Glutamatergic neuron (in vitro differentiated cells): ENCODE results near the gene STK24. TPM values are rescaled to one million over a fixed set of nuclear protein-coding genes. Genes with fewer than 3 reads are reported as not detected.

Experiments used
- DNase-seq: peaks from one replicate; pipeline ENCODE4 v3.0.0; 2022
- H3K27ac Mint-ChIP-seq: one replicate; pipeline ENCODE4 v1.8.0; 2020; ENCODE audit warnings: mild to moderate bottlenecking, mixed read lengths, inconsistent platforms; ENCODE audit not compliant: unreplicated experiment
- H3K27me3 Mint-ChIP-seq: one replicate; pipeline ENCODE4 v1.8.0; 2020; ENCODE audit warnings: mild to moderate bottlenecking, moderate library complexity, mixed read lengths, inconsistent platforms; ENCODE audit not compliant: unreplicated experiment
- H3K36me3 Mint-ChIP-seq: one replicate; pipeline ENCODE4 v1.8.0; 2020; ENCODE audit warnings: mild to moderate bottlenecking, mixed read lengths, inconsistent platforms; ENCODE audit not compliant: unreplicated experiment
- H3K4me1 Mint-ChIP-seq: one replicate; pipeline ENCODE4 v1.8.0; 2020; ENCODE audit warnings: mild to moderate bottlenecking, low read depth, mixed read lengths, inconsistent platforms; ENCODE audit not compliant: unreplicated experiment
- H3K4me3 Mint-ChIP-seq: one replicate; pipeline ENCODE4 v1.8.0; 2020; ENCODE audit warnings: mild to moderate bottlenecking, mixed read lengths, inconsistent platforms; ENCODE audit not compliant: unreplicated experiment
- H3K9me3 Mint-ChIP-seq: one replicate; pipeline ENCODE4 v1.8.0; 2020; ENCODE audit warnings: mild to moderate bottlenecking, moderate library complexity, mixed read lengths, inconsistent platforms; ENCODE audit not compliant: unreplicated experiment
- total RNA-seq: library from RNA; stranded (reverse); fragmentation: NEBNext Ultra II Directional; extraction: Animal tissue kit (Norgen Biotek cat#: 25700); gene quantifications from one replicate; pipeline ENCODE4 v1.2.1, GENCODE V29; 2021; ENCODE audit not compliant: unreplicated experiment
- TF ChIP-seq, protein P1 (sequence below): fragments of 200-600 bp; sonication (generic); IDR thresholded peaks from one replicate; pipeline ENCODE4 v1.5.0; 2021; ENCODE audit not compliant: partially characterized antibody, unreplicated experiment

STK24 gene
- total RNA-seq, 1 donor from 2014 or later: 188 TPM

- no peaks in the 10 kb centered on the region for H3K36me3 Mint-ChIP-seq
- H3K4me1 Mint-ChIP-seq: peaks cover 50% of the 10 kb centered on the region
- H3K27me3 Mint-ChIP-seq: peaks cover 17% of the 10 kb centered on the region
- H3K27ac Mint-ChIP-seq: peak overlapping the region; percentile 67
- H3K4me3 Mint-ChIP-seq: peak overlapping the region; percentile 63
- TF ChIP-seq, protein P1, sequence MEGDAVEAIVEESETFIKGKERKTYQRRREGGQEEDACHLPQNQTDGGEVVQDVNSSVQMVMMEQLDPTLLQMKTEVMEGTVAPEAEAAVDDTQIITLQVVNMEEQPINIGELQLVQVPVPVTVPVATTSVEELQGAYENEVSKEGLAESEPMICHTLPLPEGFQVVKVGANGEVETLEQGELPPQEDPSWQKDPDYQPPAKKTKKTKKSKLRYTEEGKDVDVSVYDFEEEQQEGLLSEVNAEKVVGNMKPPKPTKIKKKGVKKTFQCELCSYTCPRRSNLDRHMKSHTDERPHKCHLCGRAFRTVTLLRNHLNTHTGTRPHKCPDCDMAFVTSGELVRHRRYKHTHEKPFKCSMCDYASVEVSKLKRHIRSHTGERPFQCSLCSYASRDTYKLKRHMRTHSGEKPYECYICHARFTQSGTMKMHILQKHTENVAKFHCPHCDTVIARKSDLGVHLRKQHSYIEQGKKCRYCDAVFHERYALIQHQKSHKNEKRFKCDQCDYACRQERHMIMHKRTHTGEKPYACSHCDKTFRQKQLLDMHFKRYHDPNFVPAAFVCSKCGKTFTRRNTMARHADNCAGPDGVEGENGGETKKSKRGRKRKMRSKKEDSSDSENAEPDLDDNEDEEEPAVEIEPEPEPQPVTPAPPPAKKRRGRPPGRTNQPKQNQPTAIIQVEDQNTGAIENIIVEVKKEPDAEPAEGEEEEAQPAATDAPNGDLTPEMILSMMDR: no peak
- DNase-seq: no peak
- peaks cover 19% of the 10 kb centered on the region for H3K9me3 Mint-ChIP-seq
These were observed 114.5 kb downstream of the STK24 start for GRCh38 chr13:98462241-98462882.

DNA sequence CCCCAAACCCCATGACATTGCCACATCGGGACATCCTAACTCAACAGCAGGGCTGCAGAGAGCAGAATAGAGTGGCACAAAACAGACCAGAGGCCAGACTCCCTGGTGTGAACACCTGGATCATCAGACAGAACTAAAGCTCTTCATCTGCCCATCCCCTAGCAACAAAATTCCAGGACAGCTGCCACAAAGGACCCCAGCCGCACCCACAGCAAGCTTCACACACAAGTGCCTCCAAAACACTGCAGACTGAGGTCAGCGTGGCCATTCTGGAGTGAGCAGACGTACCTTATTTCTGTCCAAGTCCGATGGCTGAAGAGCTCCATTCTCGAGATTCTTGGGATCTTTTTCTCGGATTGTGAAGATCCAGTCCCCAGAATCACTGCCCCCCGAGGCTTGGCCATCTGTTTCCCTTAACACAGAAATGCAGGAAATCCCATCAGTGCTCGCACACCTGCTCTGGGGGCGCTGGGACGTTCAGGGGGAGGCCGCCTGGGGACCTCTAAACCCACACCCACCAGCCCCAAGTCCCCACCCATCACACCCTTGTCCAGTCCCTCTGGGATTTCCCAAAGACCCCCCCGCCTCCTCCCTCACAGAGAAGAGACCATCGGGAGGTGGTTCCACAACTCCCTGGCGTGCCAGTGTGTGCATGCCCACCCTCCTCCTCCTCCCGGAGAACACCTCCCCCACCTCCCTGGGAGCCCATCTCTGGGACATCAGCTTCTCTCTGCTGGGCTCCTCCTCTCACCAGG lies 115.2 kb downstream of the STK24 start:
- Mint-ChIP-seq H3K27me3 (peaks cover 17% of the 10 kb centered on the region), H3K4me1 (peaks cover 44% of the 10 kb centered on the region), H3K36me3 (no peaks in the 10 kb centered on the region), H3K27ac (peak overlapping the region; percentile 67), H3K9me3 (peaks cover 22% of the 10 kb centered on the region), H3K4me3 (no peak overlapping the region)
- no peak for DNase-seq
- TF ChIP-seq, protein P1: no peak

DNA sequence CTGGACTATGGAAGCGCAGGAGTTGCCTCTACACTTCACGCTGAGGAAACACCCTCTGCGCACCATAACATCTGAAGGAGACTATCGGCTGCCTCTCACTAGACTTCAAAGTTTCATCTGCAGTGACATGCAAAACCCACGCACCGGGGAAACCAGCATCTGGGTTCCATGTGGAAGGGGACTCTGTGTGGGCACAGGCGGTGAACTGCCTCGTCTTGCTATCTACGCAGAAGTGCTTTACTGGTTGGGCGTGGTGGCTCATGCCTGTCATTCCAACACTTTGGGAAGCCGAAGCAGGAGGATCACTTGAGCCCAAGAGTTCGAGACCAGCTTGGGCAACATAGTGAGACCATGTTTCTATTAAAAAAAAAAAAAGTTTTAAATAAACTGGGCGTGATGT lies 116.4 kb downstream of the STK24 start:
- H3K36me3 Mint-ChIP-seq: no peaks in the 10 kb centered on the region
- TF ChIP-seq, protein P1: no peak
- H3K27me3 Mint-ChIP-seq: peaks cover 17% of the 10 kb centered on the region
- H3K4me1 Mint-ChIP-seq: peaks cover 38% of the 10 kb centered on the region
- H3K9me3 Mint-ChIP-seq: peaks cover 23% of the 10 kb centered on the region
- H3K27ac Mint-ChIP-seq: no peak overlapping the region
- no peak for DNase-seq
- H3K4me3 Mint-ChIP-seq: no peak overlapping the region

DNA sequence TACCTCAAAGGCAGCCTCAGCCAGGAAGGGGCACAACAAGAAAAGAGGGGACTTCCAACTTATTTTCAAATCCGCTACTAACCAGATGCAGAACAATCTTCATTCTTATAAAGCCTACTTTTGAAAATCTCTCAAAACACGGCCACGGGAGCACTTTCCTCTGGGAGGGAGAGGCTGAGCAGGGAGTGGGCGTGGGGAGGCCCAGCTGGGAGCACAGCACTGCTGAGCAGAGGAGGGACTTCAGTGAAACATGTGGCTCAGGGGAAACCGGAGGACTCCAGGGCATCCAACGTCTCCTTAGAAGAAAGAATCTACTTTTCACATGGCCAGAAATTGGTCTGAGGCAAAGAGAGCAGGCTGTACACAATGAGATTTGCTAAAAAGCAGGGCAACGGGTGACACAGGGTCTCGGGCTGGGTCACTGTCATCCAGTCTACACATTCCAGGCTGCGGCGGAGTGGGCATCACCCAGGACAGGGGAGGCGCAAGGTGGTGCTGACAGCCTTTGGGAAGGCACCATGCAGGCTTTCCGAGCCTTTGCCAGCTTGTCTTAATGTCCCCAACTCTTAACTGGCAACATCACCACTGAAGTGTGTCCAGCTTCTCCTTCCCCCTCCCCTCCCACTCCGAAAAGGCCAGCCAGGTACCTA lies 117.1 kb downstream of the STK24 start:
- no peak for DNase-seq
- Mint-ChIP-seq H3K36me3 (no peaks in the 10 kb centered on the region), H3K27me3 (peaks cover 15% of the 10 kb centered on the region), H3K9me3 (peaks cover 23% of the 10 kb centered on the region), H3K4me3 (no peak overlapping the region), H3K27ac (no peak overlapping the region), H3K4me1 (peaks cover 34% of the 10 kb centered on the region)
- TF ChIP-seq, protein P1: no peak
